ENCODE measurements around the gene AMIGO3.

DNA sequence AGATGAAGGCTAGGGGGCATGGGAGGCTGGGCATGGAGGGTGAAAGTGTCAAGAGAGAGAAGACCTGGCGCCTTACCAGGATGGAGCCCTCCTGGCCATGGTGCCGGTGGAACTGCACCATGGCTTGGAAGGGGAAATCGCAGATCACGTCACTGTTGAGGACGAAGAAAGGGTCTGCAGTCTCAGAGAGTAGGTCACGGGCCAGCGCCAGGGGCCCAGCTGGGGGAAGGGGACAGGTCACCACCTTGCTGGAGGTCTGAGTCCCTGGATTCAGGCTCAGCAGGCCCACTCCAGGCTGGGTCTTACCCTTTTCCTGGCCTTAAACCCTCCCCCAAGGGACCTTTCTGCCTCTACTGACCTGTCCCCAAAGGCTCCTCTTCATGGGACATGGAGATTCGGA is 3.4 kb upstream of the AMIGO3 start:
- TF ChIP-seq, protein P1, sequence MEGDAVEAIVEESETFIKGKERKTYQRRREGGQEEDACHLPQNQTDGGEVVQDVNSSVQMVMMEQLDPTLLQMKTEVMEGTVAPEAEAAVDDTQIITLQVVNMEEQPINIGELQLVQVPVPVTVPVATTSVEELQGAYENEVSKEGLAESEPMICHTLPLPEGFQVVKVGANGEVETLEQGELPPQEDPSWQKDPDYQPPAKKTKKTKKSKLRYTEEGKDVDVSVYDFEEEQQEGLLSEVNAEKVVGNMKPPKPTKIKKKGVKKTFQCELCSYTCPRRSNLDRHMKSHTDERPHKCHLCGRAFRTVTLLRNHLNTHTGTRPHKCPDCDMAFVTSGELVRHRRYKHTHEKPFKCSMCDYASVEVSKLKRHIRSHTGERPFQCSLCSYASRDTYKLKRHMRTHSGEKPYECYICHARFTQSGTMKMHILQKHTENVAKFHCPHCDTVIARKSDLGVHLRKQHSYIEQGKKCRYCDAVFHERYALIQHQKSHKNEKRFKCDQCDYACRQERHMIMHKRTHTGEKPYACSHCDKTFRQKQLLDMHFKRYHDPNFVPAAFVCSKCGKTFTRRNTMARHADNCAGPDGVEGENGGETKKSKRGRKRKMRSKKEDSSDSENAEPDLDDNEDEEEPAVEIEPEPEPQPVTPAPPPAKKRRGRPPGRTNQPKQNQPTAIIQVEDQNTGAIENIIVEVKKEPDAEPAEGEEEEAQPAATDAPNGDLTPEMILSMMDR (IDR thresholded peaks at IDR 0.05): no peak
- no peak for TF ChIP-seq EP300 (IDR thresholded peaks at IDR 0.05)
- TF ChIP-seq POLR2A (IDR thresholded peaks at IDR 0.05): no peak
- TF ChIP-seq POLR2AphosphoS5 (IDR thresholded peaks at IDR 0.05): no peak

Data from gastroesophageal sphincter (tissue), 3 donors.